H1 (cell line): ENCODE results near the gene SUCLG2. TPM values are rescaled to one million over a fixed set of nuclear protein-coding genes. Genes with fewer than 3 reads are reported as not detected.

Experiments used
- BCL11A ChIP-seq, 2 experiments: IDR thresholded peaks; one replicate each; pipeline ENCODE4 v1.6.1; 2011; ENCODE audit warnings: low read depth in 2 of 2, low read length in 2 of 2, mild to moderate bottlenecking in 2 of 2
- CTBP2 ChIP-seq: IDR thresholded peaks from 2 replicates; pipeline ENCODE4 v1.7.0; 2011; ENCODE audit warnings: borderline replicate concordance, mild to moderate bottlenecking, moderate library complexity, mixed read lengths, low read length; ENCODE audit not compliant: insufficient read depth, insufficient read length
- GTF2F1 ChIP-seq: IDR thresholded peaks from 2 replicates; pipeline ENCODE4 v1.6.1; 2012; ENCODE audit warnings: low read depth, low read length, improper control_type of control experiment, borderline replicate concordance
- KDM4A ChIP-seq: IDR thresholded peaks from one replicate; pipeline ENCODE4 v1.7.1; 2012; ENCODE audit warnings: low read depth, mild to moderate bottlenecking, moderate library complexity, low read length, inconsistent platforms; ENCODE audit not compliant: severe bottlenecking
- SIX5 ChIP-seq: IDR thresholded peaks from 2 replicates; pipeline ENCODE4 v1.6.1; 2011; ENCODE audit warnings: mild to moderate bottlenecking, low read depth, low read length
- polyA plus RNA-seq, 7 experiments: library from polyadenylated mRNA; depleted of rRNA in 3 of 7; stranded (reverse) in 5 of 7; unstranded in 2 of 7; fragments of >200 nt in 5 of 7; fragments of 200-250 nt in 2 of 7; gene quantifications; 1 replicate in 5 of 7; 2 replicates in 1 of 7; 4 replicates in 1 of 7; pipeline versions ENCODE4 v1.2.1 to v1.2.3, GENCODE V29; 2011 to 2013; ENCODE audit warnings: missing spikeins in 2 of 7, mixed read lengths in 2 of 7
- total RNA-seq: library from RNA; stranded (reverse); fragmentation: NEBNext Ultra II Directional; extraction: Animal tissue kit (Norgen Biotek cat#: 25700); gene quantifications from 2 replicates; pipeline ENCODE4 v1.2.1, GENCODE V29; 2021
- TF ChIP-seq, protein P1 (sequence below): fragments of 300-600 bp; sonication (generic); IDR thresholded peaks from 2 replicates; pipeline ENCODE4 v1.7.1; 2012; ENCODE audit warnings: low read length, moderate library complexity, mild to moderate bottlenecking, inconsistent platforms; ENCODE audit not compliant: insufficient replicate concordance
- TF ChIP-seq, protein P2 (sequence below): IDR thresholded peaks from 2 replicates; pipeline ENCODE4 v1.6.1; 2011; ENCODE audit warnings: low read depth, mild to moderate bottlenecking, low read length; ENCODE audit not compliant: insufficient read depth
- TF ChIP-seq, protein P3 (sequence below), 3 experiments: IDR thresholded peaks; 1 replicate in 2 of 3; 2 replicates in 1 of 3; pipeline versions ENCODE4 v1.5.1 to v1.6.1; 2011; ENCODE audit warnings: low read length in 3 of 3, mild to moderate bottlenecking in 3 of 3, inconsistent platforms in 2 of 3, low read depth in 1 of 3, moderate library complexity in 1 of 3; ENCODE audit not compliant: insufficient read depth in 1 of 3; ENCODE audit errors: control extremely low read depth in 1 of 3

Gene SUCLG2
- total and polyA plus RNA-seq, 2 of the 8 experiments (the other 6 are each of a cell fraction or from before 2014, with no cell fraction given) = 12.9 to 46.2 TPM

DNA sequence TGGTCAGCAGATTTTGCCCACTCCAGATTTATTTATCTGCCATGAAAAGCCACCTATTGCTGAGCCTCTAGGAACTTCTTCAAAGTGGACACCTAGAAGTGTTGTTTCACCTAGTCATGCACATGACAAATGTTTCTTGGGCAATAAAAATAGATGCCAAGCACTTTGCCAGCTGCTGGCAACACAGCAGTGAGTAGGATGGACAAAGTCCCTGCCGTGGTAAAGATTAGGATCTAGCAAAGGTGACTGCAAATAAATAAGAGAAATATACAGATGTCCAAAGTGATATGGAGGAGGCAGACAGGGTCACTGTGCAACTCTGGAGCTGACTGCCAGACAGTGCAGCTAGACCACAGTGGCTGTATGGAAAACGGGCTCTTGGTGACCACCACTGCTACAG lies 137.9 kb downstream of the SUCLG2 start (continued):
- TF ChIP-seq, protein P1, sequence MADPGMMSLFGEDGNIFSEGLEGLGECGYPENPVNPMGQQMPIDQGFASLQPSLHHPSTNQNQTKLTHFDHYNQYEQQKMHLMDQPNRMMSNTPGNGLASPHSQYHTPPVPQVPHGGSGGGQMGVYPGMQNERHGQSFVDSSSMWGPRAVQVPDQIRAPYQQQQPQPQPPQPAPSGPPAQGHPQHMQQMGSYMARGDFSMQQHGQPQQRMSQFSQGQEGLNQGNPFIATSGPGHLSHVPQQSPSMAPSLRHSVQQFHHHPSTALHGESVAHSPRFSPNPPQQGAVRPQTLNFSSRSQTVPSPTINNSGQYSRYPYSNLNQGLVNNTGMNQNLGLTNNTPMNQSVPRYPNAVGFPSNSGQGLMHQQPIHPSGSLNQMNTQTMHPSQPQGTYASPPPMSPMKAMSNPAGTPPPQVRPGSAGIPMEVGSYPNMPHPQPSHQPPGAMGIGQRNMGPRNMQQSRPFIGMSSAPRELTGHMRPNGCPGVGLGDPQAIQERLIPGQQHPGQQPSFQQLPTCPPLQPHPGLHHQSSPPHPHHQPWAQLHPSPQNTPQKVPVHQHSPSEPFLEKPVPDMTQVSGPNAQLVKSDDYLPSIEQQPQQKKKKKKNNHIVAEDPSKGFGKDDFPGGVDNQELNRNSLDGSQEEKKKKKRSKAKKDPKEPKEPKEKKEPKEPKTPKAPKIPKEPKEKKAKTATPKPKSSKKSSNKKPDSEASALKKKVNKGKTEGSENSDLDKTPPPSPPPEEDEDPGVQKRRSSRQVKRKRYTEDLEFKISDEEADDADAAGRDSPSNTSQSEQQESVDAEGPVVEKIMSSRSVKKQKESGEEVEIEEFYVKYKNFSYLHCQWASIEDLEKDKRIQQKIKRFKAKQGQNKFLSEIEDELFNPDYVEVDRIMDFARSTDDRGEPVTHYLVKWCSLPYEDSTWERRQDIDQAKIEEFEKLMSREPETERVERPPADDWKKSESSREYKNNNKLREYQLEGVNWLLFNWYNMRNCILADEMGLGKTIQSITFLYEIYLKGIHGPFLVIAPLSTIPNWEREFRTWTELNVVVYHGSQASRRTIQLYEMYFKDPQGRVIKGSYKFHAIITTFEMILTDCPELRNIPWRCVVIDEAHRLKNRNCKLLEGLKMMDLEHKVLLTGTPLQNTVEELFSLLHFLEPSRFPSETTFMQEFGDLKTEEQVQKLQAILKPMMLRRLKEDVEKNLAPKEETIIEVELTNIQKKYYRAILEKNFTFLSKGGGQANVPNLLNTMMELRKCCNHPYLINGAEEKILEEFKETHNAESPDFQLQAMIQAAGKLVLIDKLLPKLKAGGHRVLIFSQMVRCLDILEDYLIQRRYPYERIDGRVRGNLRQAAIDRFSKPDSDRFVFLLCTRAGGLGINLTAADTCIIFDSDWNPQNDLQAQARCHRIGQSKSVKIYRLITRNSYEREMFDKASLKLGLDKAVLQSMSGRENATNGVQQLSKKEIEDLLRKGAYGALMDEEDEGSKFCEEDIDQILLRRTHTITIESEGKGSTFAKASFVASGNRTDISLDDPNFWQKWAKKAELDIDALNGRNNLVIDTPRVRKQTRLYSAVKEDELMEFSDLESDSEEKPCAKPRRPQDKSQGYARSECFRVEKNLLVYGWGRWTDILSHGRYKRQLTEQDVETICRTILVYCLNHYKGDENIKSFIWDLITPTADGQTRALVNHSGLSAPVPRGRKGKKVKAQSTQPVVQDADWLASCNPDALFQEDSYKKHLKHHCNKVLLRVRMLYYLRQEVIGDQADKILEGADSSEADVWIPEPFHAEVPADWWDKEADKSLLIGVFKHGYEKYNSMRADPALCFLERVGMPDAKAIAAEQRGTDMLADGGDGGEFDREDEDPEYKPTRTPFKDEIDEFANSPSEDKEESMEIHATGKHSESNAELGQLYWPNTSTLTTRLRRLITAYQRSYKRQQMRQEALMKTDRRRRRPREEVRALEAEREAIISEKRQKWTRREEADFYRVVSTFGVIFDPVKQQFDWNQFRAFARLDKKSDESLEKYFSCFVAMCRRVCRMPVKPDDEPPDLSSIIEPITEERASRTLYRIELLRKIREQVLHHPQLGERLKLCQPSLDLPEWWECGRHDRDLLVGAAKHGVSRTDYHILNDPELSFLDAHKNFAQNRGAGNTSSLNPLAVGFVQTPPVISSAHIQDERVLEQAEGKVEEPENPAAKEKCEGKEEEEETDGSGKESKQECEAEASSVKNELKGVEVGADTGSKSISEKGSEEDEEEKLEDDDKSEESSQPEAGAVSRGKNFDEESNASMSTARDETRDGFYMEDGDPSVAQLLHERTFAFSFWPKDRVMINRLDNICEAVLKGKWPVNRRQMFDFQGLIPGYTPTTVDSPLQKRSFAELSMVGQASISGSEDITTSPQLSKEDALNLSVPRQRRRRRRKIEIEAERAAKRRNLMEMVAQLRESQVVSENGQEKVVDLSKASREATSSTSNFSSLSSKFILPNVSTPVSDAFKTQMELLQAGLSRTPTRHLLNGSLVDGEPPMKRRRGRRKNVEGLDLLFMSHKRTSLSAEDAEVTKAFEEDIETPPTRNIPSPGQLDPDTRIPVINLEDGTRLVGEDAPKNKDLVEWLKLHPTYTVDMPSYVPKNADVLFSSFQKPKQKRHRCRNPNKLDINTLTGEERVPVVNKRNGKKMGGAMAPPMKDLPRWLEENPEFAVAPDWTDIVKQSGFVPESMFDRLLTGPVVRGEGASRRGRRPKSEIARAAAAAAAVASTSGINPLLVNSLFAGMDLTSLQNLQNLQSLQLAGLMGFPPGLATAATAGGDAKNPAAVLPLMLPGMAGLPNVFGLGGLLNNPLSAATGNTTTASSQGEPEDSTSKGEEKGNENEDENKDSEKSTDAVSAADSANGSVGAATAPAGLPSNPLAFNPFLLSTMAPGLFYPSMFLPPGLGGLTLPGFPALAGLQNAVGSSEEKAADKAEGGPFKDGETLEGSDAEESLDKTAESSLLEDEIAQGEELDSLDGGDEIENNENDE = no peak
- TF ChIP-seq, protein P2, sequence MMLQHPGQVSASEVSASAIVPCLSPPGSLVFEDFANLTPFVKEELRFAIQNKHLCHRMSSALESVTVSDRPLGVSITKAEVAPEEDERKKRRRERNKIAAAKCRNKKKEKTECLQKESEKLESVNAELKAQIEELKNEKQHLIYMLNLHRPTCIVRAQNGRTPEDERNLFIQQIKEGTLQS = no peak
- no peak for TF ChIP-seq KDM4A
- no peak for TF ChIP-seq GTF2F1
- TF ChIP-seq CTBP2 = no peak
- TF ChIP-seq BCL11A (IDR thresholded peaks at IDR 0.05; ENCODE audit: low read depth in 2 of 2, low read length in 2 of 2) = no peak
- TF ChIP-seq, protein P3, sequence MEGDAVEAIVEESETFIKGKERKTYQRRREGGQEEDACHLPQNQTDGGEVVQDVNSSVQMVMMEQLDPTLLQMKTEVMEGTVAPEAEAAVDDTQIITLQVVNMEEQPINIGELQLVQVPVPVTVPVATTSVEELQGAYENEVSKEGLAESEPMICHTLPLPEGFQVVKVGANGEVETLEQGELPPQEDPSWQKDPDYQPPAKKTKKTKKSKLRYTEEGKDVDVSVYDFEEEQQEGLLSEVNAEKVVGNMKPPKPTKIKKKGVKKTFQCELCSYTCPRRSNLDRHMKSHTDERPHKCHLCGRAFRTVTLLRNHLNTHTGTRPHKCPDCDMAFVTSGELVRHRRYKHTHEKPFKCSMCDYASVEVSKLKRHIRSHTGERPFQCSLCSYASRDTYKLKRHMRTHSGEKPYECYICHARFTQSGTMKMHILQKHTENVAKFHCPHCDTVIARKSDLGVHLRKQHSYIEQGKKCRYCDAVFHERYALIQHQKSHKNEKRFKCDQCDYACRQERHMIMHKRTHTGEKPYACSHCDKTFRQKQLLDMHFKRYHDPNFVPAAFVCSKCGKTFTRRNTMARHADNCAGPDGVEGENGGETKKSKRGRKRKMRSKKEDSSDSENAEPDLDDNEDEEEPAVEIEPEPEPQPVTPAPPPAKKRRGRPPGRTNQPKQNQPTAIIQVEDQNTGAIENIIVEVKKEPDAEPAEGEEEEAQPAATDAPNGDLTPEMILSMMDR (IDR thresholded peaks at IDR 0.05; ENCODE audit: control extremely low read depth in 1 of 3, insufficient read depth in 1 of 3, low read depth in 1 of 3, low read length in 3 of 3) = no peak
- TF ChIP-seq SIX5 = no peak
